ENCODE measurements around the gene SNX25.
"Not testable (repeated sequence)": the region's sequence is repeated elsewhere in the genome, so short reads cannot be mapped to it uniquely, and the experiment has no call there.

The SNX25 gene

GRCh38 chr4:185352202-185352601 lies 142.8 kb downstream of the SNX25 start:
- no peak for DNase-seq

DNA sequence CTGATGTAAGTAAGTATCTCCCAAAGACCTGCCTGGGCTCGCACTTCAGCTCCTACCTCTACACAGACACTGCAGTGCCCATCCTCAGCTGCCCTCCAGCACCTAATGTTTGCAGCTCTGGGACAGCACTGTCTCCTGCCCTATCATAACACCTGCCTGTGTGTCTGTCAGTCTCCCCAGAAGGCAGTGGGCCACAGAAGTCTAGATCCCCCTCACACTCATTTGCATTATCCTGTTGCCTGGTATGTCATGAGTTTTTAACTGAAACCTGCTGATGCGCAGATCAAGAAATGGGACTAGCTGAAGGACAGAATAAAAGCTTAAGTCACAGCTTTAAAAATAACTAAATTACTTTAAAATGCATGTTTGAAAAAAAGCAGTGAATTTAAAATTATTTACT lies 143.3 kb downstream of the SNX25 start:
- no peak for DNase-seq

GRCh38 chr4:185357211-185357610 lies 147.8 kb downstream of the SNX25 start:
- DNase-seq: no peak

- DNase-seq: no peak
Measured at GRCh38 chr4:185357733-185358440, 148.5 kb downstream of the SNX25 start.

DNA sequence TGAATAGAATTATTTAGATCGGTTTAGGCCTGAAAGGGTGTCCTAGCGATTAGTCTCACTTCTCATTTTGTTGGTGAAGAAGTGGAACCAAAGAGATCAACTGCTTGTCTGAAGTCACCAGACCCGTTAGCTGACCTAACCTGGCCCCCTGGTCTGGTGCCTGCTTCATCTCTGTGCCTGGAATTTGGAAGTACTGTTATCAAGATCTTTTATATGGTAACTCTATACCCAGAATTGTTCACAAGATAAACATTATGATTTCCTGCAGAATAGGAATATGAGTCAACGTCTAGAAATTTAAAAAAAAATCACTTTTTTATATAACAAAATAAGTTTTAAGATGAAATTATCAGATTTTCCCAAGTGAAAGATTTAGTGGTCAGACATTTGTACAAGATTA lies 149.1 kb downstream of the SNX25 start:
- no peak for DNase-seq

DNA sequence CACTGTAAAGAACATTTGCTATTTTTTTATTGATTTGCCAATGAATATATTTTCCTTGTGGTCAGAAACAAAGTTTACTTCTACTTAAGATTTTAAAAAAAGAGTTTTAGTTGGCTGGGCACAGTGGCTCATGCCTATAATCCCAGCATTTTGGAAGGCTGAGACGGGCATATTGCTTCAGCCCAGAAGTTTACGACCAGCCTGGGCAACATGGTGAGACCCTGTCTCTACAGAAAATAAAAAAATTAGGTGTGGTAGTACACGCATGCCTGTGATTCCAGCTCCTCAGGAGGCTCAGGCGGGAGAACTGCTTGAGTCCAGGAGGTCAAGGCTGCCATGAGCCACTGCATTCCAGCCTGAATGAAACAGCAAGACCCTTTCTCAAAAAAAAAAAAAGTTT lies 149.6 kb downstream of the SNX25 start:
- no peak for DNase-seq

DNA sequence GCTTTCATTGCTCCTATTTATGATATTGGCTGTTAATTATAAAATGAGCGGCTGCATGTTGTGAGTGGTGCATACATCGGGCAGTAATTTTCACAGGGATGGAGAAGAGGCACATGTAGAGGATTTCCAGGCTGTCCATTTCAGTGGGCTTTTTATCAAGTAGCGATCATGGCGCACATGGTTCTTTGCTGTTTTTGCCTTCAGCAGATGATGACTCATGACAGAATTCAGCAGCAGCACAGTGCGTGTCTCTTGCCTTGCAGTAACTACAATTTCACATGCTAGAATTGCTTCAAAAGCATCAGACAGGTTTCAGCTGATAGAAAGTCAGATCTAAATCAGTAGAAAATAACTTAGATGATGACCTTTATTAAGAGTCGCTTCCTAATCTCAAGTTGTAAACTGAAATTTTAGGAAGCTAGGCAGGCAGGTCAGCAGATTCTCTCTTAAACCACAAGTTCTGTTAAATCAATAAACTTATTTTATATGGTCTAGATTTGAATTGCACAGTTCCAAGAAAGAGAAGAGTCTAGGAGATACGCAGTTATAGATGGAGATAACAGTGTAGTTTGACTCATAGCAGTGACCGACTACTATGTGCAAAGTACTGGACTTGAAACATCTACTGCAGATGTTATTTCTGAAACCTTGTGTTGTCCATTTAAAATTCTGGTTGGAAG lies 150.5 kb downstream of the SNX25 start:
- no peak for DNase-seq

DNA sequence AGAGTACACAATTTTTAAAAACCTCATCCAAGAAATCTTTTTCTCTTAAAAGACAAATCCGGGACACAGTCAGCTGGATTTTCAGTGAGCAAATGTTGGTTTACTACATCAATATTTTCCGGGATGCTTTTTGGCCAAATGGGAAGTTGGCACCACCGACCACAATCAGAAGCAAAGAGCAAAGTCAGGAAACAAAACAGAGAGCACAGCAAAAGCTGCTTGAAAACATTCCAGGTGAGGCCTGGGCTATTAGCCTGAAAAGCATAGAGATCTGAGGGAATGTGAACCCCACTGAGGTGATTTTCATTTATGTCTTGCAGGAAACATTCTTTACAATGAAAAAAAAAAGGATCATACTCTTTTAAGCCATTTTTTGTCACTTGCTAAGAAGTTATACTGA lies 152.5 kb downstream of the SNX25 start:
- no peak for DNase-seq

DNA sequence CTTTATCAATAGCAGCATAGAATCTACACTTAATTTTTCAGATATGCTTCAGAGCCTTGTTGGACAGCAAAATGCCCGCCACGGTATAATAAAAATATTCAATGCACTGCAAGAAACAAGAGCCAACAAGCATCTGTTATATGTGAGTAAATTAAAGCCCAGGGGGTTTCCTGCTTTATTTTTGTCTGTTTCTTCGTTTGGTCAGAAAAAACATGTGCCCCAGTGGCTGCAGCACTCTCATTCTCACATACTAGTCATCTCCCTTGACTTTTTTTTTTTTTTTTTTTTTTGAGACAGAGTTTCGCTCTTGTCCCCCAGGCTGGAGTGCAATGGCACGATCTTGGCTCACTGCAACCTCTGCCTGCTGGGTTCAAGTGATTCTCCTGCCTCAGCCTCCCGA lies 153.2 kb downstream of the SNX25 start:
- not testable (repeated sequence) for DNase-seq

DNA sequence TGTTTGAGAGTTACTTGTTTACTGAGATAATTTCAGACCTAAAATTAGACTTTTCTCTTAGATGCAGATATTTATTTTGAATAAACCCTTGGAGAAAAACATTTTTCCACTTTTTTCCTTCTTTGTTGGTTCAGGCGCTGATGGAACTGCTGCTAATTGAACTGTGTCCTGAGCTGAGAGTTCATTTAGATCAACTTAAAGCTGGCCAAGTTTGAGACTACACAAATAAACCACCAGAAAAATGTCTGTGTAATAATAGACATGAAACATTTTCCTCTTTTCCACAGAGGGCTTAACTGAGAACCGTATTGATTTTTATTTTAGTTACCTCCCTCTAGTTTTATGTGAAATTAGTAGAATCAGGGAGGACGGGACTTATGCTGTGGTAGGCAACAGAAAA lies 153.9 kb downstream of the SNX25 start:
- no peak for DNase-seq

DNA sequence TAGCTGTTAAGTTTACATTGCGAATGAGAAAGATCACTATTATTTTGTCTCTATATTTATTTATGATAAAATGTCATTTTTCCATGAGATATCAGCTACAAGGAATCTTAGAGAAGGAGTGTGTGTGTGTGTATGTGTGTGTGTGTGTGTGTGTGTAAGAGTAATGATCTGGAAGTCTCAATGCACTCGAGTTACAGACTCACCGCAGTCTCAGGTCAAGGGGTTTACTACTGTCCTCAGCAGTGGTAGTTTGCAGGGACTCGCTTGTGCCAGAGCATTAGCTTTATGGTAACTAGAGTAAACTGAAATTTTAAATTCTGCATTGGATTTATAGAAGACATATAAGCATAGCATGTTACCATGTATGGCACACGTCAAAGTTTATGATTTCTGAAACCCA lies 155.5 kb downstream of the SNX25 start:
- no peak for DNase-seq

- DNase-seq: no peak
Measured at GRCh38 chr4:185369731-185370130, 160.3 kb downstream of the SNX25 start.

- no peak for DNase-seq
Measured at GRCh38 chr4:185370268-185370949, 161.0 kb downstream of the SNX25 start.

GRCh38 chr4:185371702-185372101 lies 162.3 kb downstream of the SNX25 start:
- DNase-seq: no peak

- no peak for DNase-seq
Measured at GRCh38 chr4:185374027-185374426, 164.6 kb downstream of the SNX25 start.

DNA sequence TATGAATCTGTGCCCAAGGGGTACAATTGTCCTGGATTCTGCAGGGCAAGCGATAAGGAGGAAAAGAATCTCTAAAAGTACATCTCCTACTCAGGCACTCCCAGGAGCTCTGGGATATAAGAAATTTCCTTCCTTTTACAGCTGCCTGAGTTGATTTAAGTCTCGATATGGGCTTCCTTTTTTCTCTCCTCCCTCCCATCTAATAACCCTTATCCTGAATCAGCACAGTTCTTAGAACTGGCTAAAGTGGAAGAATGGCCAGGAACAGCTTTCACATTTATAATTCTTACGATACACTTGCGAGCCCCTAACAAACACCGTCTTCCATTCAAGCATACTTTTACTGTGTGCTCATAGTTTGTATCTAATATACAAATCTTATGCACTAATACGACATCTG lies 165.2 kb downstream of the SNX25 start:
- DNase-seq: no peak

- no peak for DNase-seq
Measured at GRCh38 chr4:185378264-185378663, 168.9 kb downstream of the SNX25 start.

GRCh38 chr4:185379326-185380295 lies 170.2 kb downstream of the SNX25 start:
- DNase-seq: no peak

DNA sequence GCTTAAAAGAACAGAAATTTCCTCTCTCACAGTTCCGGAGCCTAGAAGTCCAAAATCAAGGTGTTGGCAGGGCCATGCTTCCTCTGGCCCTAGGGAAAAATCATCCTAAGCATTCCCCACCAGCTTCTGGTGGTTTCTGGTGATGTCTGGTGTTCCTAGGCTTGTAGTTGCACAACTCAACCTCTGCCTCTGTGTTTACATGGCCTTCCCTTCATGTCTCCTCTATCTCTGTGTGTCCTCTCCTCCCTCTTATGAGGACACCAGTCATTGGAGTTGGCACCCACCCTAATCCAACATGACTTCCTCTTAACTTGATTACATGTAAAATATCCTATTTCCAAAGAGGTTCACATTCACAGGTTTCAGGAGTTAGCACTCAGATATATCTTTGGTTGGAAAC lies 170.9 kb downstream of the SNX25 start:
- DNase-seq: no peak

GRCh38 chr4:185381288-185382196 lies 172.1 kb downstream of the SNX25 start:
- DNase-seq: no peak

DNA sequence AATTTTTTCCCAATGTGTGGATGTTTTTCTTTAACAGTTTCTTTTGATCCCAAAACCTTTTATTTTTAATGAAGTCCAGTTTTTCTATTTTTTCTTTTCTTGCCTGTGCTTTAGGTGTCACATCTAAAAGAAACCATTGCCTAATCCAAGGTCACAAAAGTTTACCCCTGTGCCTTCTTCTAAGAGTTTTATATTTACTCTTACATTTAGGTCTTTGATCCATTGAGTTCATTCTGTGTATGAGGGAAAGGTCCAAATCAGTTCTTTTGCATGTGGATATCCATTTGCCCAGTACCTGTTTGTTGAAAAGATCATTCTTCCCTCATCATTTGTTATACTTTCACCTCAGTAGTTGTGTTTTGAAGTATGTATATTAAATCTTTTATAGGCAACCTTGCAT lies 173.4 kb downstream of the SNX25 start:
- no peak for DNase-seq

DNA sequence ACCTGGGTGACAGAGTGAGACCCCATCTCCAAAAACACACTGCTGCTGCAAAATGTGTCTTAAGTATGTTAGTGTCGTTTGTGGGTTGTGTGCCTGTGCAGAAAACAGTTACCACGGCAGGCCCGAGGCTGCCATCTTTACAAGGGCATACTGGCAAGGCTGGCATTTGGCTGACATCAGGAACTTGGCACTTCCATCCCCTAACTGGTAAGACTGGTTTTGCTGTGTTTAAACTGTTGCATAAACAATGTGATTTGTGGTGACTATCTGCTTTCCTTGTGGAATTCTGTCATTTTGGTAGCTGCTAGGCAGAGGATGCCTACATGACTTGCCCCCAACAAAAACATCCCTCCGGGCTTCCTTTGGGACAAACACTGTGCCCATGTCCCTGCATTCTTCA lies 174.1 kb downstream of the SNX25 start:
- no peak for DNase-seq
